Keratinocyte (primary cell): ENCODE results near the gene WWC2. TPM values are rescaled to one million over a fixed set of nuclear protein-coding genes. Genes with fewer than 3 reads are reported as not detected.

Experiments used
- DNase-seq: peaks from one replicate; pipeline ENCODE4 v3.0.0-alpha.2; 2011; ENCODE audit warnings: low read depth, missing footprints, low spot score
- FAIRE-seq: peaks from 2 replicates; lab custom pipeline; 2011; peaks lifted over from hg19 to GRCh38; lab: Jason Lieb, UNC
- H2AFZ ChIP-seq: 2 replicates; pipeline ENCODE4 v1.6.0; 2012; ENCODE audit warnings: low read length, control low read depth, inconsistent platforms; ENCODE audit not compliant: control insufficient read depth
- H3K27ac ChIP-seq: 2 replicates; pipeline ENCODE4 v1.5.1; 2011; ENCODE audit warnings: low read length; ENCODE audit not compliant: control insufficient read depth, insufficient read depth
- H3K27me3 ChIP-seq: 3 replicates; pipeline ENCODE4 v1.6.0; 2011; ENCODE audit warnings: low read length; ENCODE audit not compliant: control insufficient read depth, insufficient read depth; ENCODE audit errors: extremely low read depth
- H3K36me3 ChIP-seq, 2 experiments: 2 replicates in 1 of 2; 3 replicates in 1 of 2; pipeline ENCODE4 v1.5.1; 2011; ENCODE audit warnings: low read length in 2 of 2, mild to moderate bottlenecking in 1 of 2; ENCODE audit not compliant: control insufficient read depth in 2 of 2, insufficient read depth in 2 of 2; ENCODE audit errors: extremely low read depth in 1 of 2
- H3K4me1 ChIP-seq: 3 replicates; pipeline ENCODE4 v1.5.1; 2011; ENCODE audit warnings: low read length; ENCODE audit not compliant: control insufficient read depth, insufficient read depth; ENCODE audit errors: extremely low read depth
- H3K4me2 ChIP-seq: 3 replicates; pipeline ENCODE4 v1.6.0; 2011; ENCODE audit warnings: low read depth, low read length; ENCODE audit not compliant: control insufficient read depth, insufficient read depth; ENCODE audit errors: extremely low read depth
- H3K4me3 ChIP-seq, 3 experiments: fragments of 200-600 bp in 1 of 3; sonication (generic) in 1 of 3; 2 replicates in 2 of 3; 3 replicates in 1 of 3; pipeline ENCODE4 v1.5.1; 2011 to 2016; ENCODE audit warnings: low read length in 3 of 3, mild to moderate bottlenecking in 3 of 3, control low read depth in 2 of 3, inconsistent platforms in 1 of 3, low read depth in 1 of 3, mixed read lengths in 1 of 3, mixed run types in 1 of 3, moderate library complexity in 1 of 3; ENCODE audit not compliant: control insufficient read depth in 2 of 3, insufficient read depth in 2 of 3; ENCODE audit errors: extremely low read depth in 1 of 3
- H3K79me2 ChIP-seq: 2 replicates; pipeline ENCODE4 v1.6.0; 2012; ENCODE audit warnings: low read length; ENCODE audit not compliant: control insufficient read depth, insufficient read depth
- H3K9ac ChIP-seq: 3 replicates; pipeline ENCODE4 v1.6.0; 2011; ENCODE audit warnings: low read length; ENCODE audit not compliant: control insufficient read depth, insufficient read depth; ENCODE audit errors: extremely low read depth
- H3K9me1 ChIP-seq: 3 replicates; pipeline ENCODE4 v1.6.0; 2011; ENCODE audit warnings: low read length; ENCODE audit not compliant: control insufficient read depth, insufficient read depth; ENCODE audit errors: extremely low read depth
- H3K9me3 ChIP-seq: 2 replicates; pipeline ENCODE4 v1.5.1; 2012; ENCODE audit warnings: low read depth, low read length; ENCODE audit not compliant: control insufficient read depth
- H4K20me1 ChIP-seq: 3 replicates; pipeline ENCODE4 v1.6.0; 2011; ENCODE audit warnings: low read length; ENCODE audit not compliant: control insufficient read depth, insufficient read depth; ENCODE audit errors: extremely low read depth
- EZH2 ChIP-seq: IDR thresholded peaks from one replicate; pipeline ENCODE4 v1.6.1; 2012; ENCODE audit warnings: inconsistent platforms, mild to moderate bottlenecking, low read length, moderate library complexity
- dilution Hi-C: fragments of 300-500 bp; cut with MboI; formaldehyde crosslinking; loops from one replicate; pipeline ENCODE4 v1.7.0; 2020; ENCODE audit warnings: low sequenced_read_pairs; ENCODE audit not compliant: extremely low pct_ligation_motif_present
- polyA plus RNA-seq, 5 experiments: library from polyadenylated mRNA; depleted of rRNA in 3 of 5; stranded (reverse) in 3 of 5; stranded (forward) in 1 of 5; unstranded in 1 of 5; fragments of >200 nt; gene quantifications; 1 replicate in 1 of 5; 2 replicates in 3 of 5; 3 replicates in 1 of 5; pipeline versions ENCODE4 v1.2.1 to v1.2.3, GENCODE V29; 2011 to 2012; ENCODE audit warnings: missing spikeins in 2 of 5, low read depth in 1 of 5, low replicate concordance in 1 of 5
- TF ChIP-seq, protein P1 (sequence below), 3 experiments: IDR thresholded peaks in 1 of 3; conservative IDR thresholded peaks in 1 of 3; optimal IDR thresholded peaks in 1 of 3; 2 replicates in 2 of 3; 3 replicates in 1 of 3; pipeline versions ENCODE3 to v1.5.1; 2011; ENCODE audit warnings: low read length in 3 of 3, mild to moderate bottlenecking in 3 of 3, moderate library complexity in 2 of 3, control low read depth in 1 of 3, inconsistent platforms in 1 of 3; ENCODE audit not compliant: insufficient read depth in 2 of 3; ENCODE audit errors: extremely low read depth in 1 of 3

WWC2 gene
- polyA plus RNA-seq, 1 donor (not counting 4 experiments of a cell fraction or from before 2014, with no cell fraction given), result 15.4 TPM

DNA sequence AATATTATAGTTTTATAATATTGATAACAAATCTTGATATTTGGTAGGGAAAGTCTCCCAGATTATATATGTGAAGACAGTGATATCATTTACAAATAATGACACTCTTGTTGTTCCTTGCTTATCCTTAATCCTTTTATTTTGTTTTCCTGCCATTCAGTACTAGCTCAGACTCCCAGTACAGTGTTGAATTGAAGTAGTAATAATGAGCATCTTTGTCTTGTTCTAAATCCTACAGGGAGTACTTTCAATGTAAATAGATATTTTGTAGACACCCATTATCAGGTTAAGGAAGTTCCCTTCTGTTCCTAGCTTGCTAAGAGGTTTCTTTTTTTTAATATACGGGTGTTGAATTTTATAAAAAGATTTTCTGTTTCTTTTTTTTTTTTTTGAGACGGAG lies 33.0 kb downstream of the WWC2 start:
- Histone ChIP-seq H3K4me1 (peaks cover 11% of the 10 kb centered on the region), H3K9me3 (no peaks in the 10 kb centered on the region), H3K27ac (no peak overlapping the region), H3K9ac (no peak overlapping the region), H3K27me3 (no peaks in the 10 kb centered on the region), H3K9me1 (no peaks in the 10 kb centered on the region), H2AFZ (no peak overlapping the region), H3K4me3 (no peak overlapping the region), H3K36me3 (no peaks in the 10 kb centered on the region), H3K4me2 (no peak overlapping the region), H3K79me2 (peaks cover 53% of the 10 kb centered on the region), H4K20me1 (no peaks in the 10 kb centered on the region)
- DNase-seq, result no peak
- dilution Hi-C loops, result no loop called here
- TF ChIP-seq EZH2, result no peak
- TF ChIP-seq, protein P1, sequence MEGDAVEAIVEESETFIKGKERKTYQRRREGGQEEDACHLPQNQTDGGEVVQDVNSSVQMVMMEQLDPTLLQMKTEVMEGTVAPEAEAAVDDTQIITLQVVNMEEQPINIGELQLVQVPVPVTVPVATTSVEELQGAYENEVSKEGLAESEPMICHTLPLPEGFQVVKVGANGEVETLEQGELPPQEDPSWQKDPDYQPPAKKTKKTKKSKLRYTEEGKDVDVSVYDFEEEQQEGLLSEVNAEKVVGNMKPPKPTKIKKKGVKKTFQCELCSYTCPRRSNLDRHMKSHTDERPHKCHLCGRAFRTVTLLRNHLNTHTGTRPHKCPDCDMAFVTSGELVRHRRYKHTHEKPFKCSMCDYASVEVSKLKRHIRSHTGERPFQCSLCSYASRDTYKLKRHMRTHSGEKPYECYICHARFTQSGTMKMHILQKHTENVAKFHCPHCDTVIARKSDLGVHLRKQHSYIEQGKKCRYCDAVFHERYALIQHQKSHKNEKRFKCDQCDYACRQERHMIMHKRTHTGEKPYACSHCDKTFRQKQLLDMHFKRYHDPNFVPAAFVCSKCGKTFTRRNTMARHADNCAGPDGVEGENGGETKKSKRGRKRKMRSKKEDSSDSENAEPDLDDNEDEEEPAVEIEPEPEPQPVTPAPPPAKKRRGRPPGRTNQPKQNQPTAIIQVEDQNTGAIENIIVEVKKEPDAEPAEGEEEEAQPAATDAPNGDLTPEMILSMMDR (optimal IDR thresholded peaks at IDR 0.05 in 1 of 3, IDR thresholded peaks at IDR 0.05 in 1 of 3, conservative IDR thresholded peaks at IDR 0.05 in 1 of 3; ENCODE audit: extremely low read depth in 1 of 3, insufficient read depth in 2 of 3, low read length in 3 of 3), result no peak
- FAIRE-seq, result no peak

DNA sequence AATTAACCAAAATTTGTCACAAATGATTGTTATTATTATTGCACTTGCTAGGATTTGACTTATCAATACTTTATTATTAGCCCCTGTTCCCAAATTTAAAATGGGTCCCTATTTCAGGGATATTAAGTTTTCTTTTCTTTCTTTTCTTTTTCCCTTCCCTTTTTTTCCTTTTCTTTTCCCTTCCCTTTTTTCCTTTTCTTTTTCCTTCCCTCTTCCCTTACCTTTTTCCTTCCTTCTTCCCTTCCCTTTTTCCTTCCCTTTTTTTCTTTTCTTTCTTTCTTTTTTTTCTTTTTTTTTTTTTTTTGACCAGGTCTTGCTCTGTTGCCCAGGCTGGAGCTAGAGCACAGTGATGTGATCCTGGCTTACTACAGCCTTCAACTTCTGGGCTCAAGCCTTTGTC lies 33.8 kb downstream of the WWC2 start:
- Histone ChIP-seq H3K27me3 (no peaks in the 10 kb centered on the region), H3K79me2 (peaks cover 56% of the 10 kb centered on the region), H3K27ac (no peak overlapping the region), H3K4me1 (peaks cover 11% of the 10 kb centered on the region), H3K4me3 (no peak overlapping the region), H4K20me1 (no peaks in the 10 kb centered on the region), H3K9me3 (no peaks in the 10 kb centered on the region), H3K9me1 (no peaks in the 10 kb centered on the region), H2AFZ (no peak overlapping the region), H3K4me2 (no peak overlapping the region), H3K9ac (no peak overlapping the region), H3K36me3 (no peaks in the 10 kb centered on the region)
- DNase-seq (no peak), FAIRE-seq (no peak)
- TF ChIP-seq, protein P1 (optimal IDR thresholded peaks at IDR 0.05 in 1 of 3, IDR thresholded peaks at IDR 0.05 in 1 of 3, conservative IDR thresholded peaks at IDR 0.05 in 1 of 3; ENCODE audit: extremely low read depth in 1 of 3, insufficient read depth in 2 of 3, low read length in 3 of 3), result no peak
- TF ChIP-seq EZH2, result no peak
- dilution Hi-C loops, result no loop called here
